IgD-negative memory B cell (primary cell): ENCODE results near the gene GNAO1. TPM values are rescaled to one million over a fixed set of nuclear protein-coding genes. Genes with fewer than 3 reads are reported as not detected.

Experiments
- H3K27ac Mint-ChIP-seq, 3 donors: one replicate each; pipeline ENCODE4 v1.8.0; 2020 to 2022; ENCODE audit warnings: mild to moderate bottlenecking in 3 of 3, mixed read lengths in 3 of 3, moderate library complexity in 1 of 3
- H3K27me3 Mint-ChIP-seq: one replicate; pipeline ENCODE4 v1.8.0; 2021; ENCODE audit warnings: mixed read lengths
- H3K36me3 Mint-ChIP-seq: one replicate; pipeline ENCODE4 v1.8.0; 2020; ENCODE audit warnings: mild to moderate bottlenecking, mixed read lengths
- H3K4me1 Mint-ChIP-seq, 3 donors: one replicate each; pipeline ENCODE4 v1.8.0; 2020 to 2022; ENCODE audit warnings: mixed read lengths in 3 of 3, mild to moderate bottlenecking in 1 of 3
- H3K4me3 Mint-ChIP-seq, 4 donors: one replicate each; pipeline ENCODE4 v1.8.0; 2020 to 2022; ENCODE audit warnings: mild to moderate bottlenecking in 4 of 4, mixed read lengths in 4 of 4, moderate library complexity in 3 of 4
- H3K9me3 Mint-ChIP-seq, 3 donors: one replicate each; pipeline ENCODE4 v1.8.0; 2020 to 2021; ENCODE audit warnings: mixed read lengths in 3 of 3, mild to moderate bottlenecking in 1 of 3
- polyA plus RNA-seq: library from polyadenylated mRNA; unstranded; fragments of 300-500 nt; fragmentation: Illumina TruSeq; gene quantifications from one replicate; pipeline ENCODE4 v1.2.3, GENCODE V29; 2021

The GNAO1 gene
- polyA plus RNA-seq, 1 donor from 2014 or later: 0.58 TPM

DNA sequence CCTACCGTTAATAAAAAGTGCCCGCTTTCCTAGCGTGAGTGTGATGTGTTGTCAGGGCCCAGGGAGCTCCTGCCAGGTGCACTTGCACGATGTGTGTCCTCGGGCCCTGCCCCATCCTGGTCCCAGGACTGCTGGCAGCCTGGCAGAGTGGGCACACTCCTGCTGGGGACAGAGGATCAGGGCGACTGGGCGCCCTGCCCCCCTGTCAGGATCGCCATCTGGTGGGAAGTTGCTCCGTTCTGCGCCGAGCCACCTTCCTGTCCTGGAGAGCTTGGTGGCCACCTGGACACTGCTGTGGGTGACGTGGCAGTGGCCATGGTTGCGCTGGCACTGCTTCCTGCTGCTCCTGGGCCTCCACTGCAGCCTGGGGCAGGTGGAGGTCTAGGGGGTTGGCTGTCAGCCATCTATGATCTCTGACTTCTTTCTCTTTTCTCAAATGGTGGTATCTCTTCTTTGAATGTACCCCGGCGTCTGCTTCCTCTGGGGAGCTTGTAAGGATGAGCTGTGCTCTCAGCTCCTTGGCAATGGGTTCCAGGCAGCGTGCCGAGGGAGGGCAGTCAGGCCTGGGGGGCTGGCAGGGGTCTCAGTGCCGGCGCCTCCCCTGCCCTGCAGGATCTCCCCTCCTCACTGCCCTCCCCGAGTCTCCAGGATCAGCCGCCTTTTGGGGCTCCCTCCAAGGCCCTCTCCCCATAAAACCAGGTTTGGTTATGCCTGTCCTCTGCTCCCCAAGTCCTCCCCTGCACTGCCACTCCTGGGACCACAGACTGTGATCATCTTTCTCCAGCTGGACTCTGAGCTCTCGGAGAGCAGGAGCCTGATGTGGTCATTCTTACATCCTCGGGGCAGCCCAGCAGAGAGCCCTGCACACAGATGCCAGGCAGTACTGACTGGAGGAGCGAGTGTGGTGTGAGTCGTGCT is 157.1 kb downstream of the GNAO1 start:
- no peak overlapping the region for H3K4me3 Mint-ChIP-seq

DNA sequence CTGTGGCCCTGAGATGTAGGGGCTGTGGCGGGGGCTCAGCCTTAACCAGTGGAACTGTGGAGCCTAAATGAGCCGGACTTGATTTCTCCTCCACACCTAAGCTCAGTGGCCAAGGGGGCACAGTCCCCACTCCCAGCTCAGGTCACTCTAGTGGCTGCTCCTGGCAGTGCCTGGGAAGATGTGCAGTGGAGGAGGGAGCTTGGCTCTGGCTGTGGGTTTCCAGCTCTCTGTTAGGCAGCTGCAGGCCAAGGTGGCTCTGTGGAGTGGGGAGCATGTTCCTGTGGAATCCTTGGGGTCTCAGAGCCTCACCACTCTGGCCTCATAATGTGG is 157.8 kb downstream of the GNAO1 start:
- H3K4me3 Mint-ChIP-seq: no peak overlapping the region
- H3K36me3 Mint-ChIP-seq: peaks cover 3% of the 10 kb centered on the region
- H3K27ac Mint-ChIP-seq: no peak overlapping the region
- H3K9me3 Mint-ChIP-seq: no peaks in the 10 kb centered on the region
- peaks cover 0 to 3% (median 0%) of the 10 kb centered on the region in 3 donors for H3K4me1 Mint-ChIP-seq
- no peaks in the 10 kb centered on the region for H3K27me3 Mint-ChIP-seq

More for the DNA sequence above, 157.1 kb downstream of the GNAO1 start:
- Mint-ChIP-seq H3K4me1 (peaks cover 0 to 3% (median 0%) of the 10 kb centered on the region in 3 donors), H3K9me3 (no peaks in the 10 kb centered on the region), H3K27ac (no peak overlapping the region), H3K27me3 (no peaks in the 10 kb centered on the region), H3K36me3 (peaks cover 3% of the 10 kb centered on the region)

GRCh38 chr16:56349711-56350161 is 158.4 kb downstream of the GNAO1 start:
- H3K4me1 Mint-ChIP-seq: peaks cover 0 to 3% (median 0%) of the 10 kb centered on the region in 3 donors
- H3K27ac Mint-ChIP-seq: no peak overlapping the region
- H3K4me3 Mint-ChIP-seq: no peak overlapping the region
- H3K36me3 Mint-ChIP-seq: peaks cover 3% of the 10 kb centered on the region
- no peaks in the 10 kb centered on the region for H3K9me3 Mint-ChIP-seq
- H3K27me3 Mint-ChIP-seq: no peaks in the 10 kb centered on the region

GRCh38 chr16:56350491-56351405 is 159.5 kb downstream of the GNAO1 start:
- H3K36me3 Mint-ChIP-seq: peaks cover 3% of the 10 kb centered on the region
- no peaks in the 10 kb centered on the region for H3K9me3 Mint-ChIP-seq
- H3K27me3 Mint-ChIP-seq: no peaks in the 10 kb centered on the region
- H3K27ac Mint-ChIP-seq: peak overlapping the region in 1 of 3 donors; percentile 82
- peaks cover 0 to 3% (median 0%) of the 10 kb centered on the region in 3 donors for H3K4me1 Mint-ChIP-seq
- H3K4me3 Mint-ChIP-seq: no peak overlapping the region

- no peaks in the 10 kb centered on the region for H3K27me3 Mint-ChIP-seq
- H3K36me3 Mint-ChIP-seq: no peaks in the 10 kb centered on the region
- no peaks in the 10 kb centered on the region for H3K9me3 Mint-ChIP-seq
- H3K4me1 Mint-ChIP-seq: peaks cover 3 to 7% (median 6%) of the 10 kb centered on the region in 3 donors
- no peak overlapping the region for H3K4me3 Mint-ChIP-seq
- H3K27ac Mint-ChIP-seq: peak overlapping the region in 1 of 3 donors; percentile 82
Measured at GRCh38 chr16:56351481-56351880, 160.2 kb downstream of the GNAO1 start.

DNA sequence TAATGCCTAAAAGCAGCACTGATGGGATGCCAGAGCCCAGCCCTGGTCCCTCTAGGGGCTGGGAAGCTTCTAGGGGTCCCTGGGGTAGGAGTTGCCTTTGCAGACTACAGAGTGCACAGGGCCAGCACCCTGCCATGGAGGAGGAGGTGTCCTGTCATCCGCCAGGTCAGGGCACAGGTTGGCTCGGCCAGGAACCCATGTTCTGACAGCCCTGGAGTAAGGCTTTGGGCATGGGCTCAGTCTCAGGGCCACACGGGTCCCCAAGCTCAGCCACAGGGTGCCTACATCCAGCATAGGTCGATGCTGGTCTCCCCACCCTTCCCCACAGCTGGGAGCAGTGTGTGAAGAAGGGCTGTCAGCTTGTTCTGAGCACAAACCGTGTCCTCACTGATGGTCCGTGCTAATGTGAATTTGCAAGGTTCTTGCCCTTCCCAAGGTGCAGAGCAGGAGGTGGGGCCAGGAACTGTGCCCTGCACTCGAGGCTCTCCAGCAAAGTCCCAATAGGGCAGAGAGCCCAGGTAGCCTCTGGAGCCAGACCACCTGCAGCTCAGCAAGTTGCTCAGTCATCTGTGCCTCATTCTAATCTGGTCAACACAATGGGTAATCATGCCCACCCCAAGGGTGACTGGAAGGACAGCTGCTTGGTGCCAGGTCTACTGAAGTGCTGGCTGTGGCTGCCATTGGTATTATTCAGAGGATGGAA is 161.2 kb downstream of the GNAO1 start:
- H3K4me3 Mint-ChIP-seq: no peak overlapping the region

DNA sequence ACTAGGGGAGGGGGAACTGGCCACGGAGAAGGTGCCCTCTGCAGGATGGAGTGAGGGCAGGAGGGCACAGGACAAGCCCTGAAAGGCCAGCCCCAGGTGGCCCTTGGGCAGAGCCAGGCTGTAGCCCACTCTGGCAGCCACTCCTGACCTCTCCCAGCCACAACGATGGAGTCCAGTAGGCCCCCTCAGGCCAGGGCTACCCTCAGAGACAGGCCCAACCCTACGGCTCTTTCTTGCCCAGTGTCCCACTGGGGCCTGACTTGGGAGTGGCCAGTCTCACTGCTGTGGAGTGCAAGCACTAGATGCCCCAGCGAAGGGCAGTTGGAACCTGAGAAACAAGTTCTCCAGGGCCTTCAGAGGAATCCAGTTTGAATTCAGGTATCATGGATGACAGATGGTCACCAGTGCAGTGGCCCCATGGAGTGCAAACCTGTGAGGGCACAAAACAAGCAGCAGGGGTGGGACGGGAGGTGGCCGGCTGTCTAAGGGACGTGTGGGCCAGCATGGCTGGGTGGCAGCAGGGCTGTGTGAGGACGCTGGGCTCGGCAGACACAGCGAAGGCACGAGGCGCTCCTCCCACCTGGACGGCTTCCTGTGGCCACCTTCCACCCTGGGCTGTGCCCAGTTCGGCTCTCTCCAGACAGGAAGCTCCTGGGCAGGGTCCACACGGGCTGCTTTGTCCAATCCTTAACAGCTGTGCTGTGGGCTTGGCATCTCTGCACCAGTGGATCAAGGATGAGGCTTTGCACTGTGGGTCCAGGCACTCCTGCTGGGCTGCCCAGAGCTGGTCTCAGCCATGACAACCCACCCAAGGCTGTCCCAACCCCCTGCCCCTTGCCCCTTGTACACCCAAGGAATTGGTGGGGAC is 162.0 kb downstream of the GNAO1 start:
- Mint-ChIP-seq H3K27me3 (no peaks in the 10 kb centered on the region), H3K27ac (no peak overlapping the region), H3K9me3 (no peaks in the 10 kb centered on the region), H3K4me1 (peaks cover 13 to 24% (median 16%) of the 10 kb centered on the region in 3 donors), H3K36me3 (no peaks in the 10 kb centered on the region), H3K4me3 (no peak overlapping the region)

More for the DNA sequence above, 161.2 kb downstream of the GNAO1 start:
- H3K27ac Mint-ChIP-seq: no peak overlapping the region
- H3K27me3 Mint-ChIP-seq: no peaks in the 10 kb centered on the region
- H3K36me3 Mint-ChIP-seq: no peaks in the 10 kb centered on the region
- peaks cover 11 to 16% (median 13%) of the 10 kb centered on the region in 3 donors for H3K4me1 Mint-ChIP-seq
- H3K9me3 Mint-ChIP-seq: no peaks in the 10 kb centered on the region

DNA sequence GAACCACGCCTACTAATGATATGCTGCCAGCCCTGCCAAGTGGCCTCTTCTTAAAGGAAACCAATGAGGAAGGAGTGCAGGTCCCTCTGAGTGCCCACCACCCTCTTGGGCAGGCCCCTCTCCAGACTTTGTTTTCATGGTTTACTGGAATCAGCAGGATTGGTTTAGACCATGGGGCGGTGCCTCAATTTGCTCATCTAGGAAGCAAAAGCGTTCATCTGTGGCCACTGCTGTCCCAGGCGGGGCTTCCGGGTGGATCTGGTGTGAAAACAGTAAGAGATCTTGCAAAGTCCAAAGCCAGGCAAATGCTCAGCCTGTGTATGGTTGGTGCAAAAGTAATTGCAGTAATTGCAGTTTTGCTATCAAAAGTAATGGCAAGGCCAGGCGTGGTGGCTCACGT is 162.7 kb downstream of the GNAO1 start:
- no peaks in the 10 kb centered on the region for H3K36me3 Mint-ChIP-seq
- no peaks in the 10 kb centered on the region for H3K27me3 Mint-ChIP-seq
- no peaks in the 10 kb centered on the region for H3K9me3 Mint-ChIP-seq
- no peak overlapping the region for H3K4me3 Mint-ChIP-seq
- H3K27ac Mint-ChIP-seq: no peak overlapping the region
- peaks cover 13 to 27% (median 16%) of the 10 kb centered on the region in 3 donors for H3K4me1 Mint-ChIP-seq

GRCh38 chr16:56354746-56355145 is 163.5 kb downstream of the GNAO1 start:
- Mint-ChIP-seq H3K27ac (no peak overlapping the region), H3K36me3 (peaks cover under 1% of the 10 kb centered on the region), H3K9me3 (no peaks in the 10 kb centered on the region), H3K4me1 (peaks cover 12 to 27% (median 16%) of the 10 kb centered on the region in 3 donors), H3K4me3 (no peak overlapping the region), H3K27me3 (no peaks in the 10 kb centered on the region)

DNA sequence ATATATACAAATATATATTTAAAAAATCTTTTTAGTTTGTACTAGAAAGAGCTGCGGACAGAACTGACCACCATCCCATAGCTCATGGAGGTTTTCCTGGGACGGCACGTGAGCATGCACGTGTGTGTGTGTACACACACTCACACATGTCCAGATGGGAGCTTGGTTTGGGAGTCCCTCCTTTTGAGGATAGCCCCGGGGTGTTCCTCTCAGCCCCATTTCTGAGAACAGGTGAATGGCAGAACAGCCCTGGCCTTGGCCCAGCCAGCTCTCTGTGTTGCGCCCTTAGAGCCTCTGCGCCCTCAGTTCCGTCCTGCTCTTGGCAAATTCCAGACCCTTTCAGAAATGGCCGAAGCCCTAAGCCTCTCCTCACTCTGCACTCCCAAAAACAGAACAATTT is 163.9 kb downstream of the GNAO1 start:
- no peaks in the 10 kb centered on the region for H3K9me3 Mint-ChIP-seq
- H3K36me3 Mint-ChIP-seq: peaks cover 3% of the 10 kb centered on the region
- H3K27ac Mint-ChIP-seq: no peak overlapping the region
- H3K4me1 Mint-ChIP-seq: peaks cover 12 to 27% (median 16%) of the 10 kb centered on the region in 3 donors
- no peaks in the 10 kb centered on the region for H3K27me3 Mint-ChIP-seq
- no peak overlapping the region for H3K4me3 Mint-ChIP-seq

DNA sequence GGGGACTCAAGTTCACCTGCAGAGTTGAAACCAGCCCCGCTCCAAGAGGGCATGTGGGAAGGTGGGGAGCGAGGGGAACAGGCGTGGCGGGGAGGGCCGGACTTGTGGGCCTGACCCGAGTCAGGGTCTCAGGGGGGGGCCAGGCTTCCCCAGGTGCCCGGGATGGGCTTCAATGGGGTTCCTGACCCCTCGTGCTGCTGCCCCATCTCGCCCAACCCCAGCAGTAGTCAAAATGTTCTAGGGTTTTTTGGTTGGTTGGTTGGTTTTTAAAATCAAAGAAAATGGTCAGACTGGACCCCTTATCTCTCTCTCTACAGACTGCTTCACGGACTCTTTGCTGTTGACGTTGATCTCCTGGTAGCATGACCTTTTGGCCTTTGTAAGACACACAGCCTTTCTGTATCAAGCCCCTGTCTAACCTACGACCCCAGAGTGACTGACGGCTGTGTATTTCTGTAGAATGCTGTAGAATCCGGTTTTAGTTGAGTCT is 164.5 kb downstream of the GNAO1 start:
- no peak overlapping the region for H3K27ac Mint-ChIP-seq
- H3K36me3 Mint-ChIP-seq: peaks cover 4% of the 10 kb centered on the region
- no peaks in the 10 kb centered on the region for H3K27me3 Mint-ChIP-seq
- peak overlapping the region in 2 of 4 donors; percentile 5 to 96 for H3K4me3 Mint-ChIP-seq
- no peaks in the 10 kb centered on the region for H3K9me3 Mint-ChIP-seq
- peaks cover 12 to 27% (median 16%) of the 10 kb centered on the region in 3 donors for H3K4me1 Mint-ChIP-seq

- Mint-ChIP-seq H3K27me3 (no peaks in the 10 kb centered on the region), H3K4me3 (peak overlapping the region; percentile 73 to 96 (median 84)), H3K4me1 (peaks cover 12 to 27% (median 16%) of the 10 kb centered on the region in 3 donors), H3K9me3 (no peaks in the 10 kb centered on the region), H3K27ac (peak overlapping the region; percentile 41 to 85 (median 75)), H3K36me3 (peaks cover 4% of the 10 kb centered on the region)
Measured at GRCh38 chr16:56356276-56357240, 165.3 kb downstream of the GNAO1 start.
